HCT116 (cell line): Measurements from ENCODE around the gene DPP9. TPM values are rescaled to one million over a fixed set of nuclear protein-coding genes. Genes with fewer than 3 reads are reported as not detected.

ENCODE experiments used
- ATAC-seq: fragments of 200-7000 bp; cut with Tn5 transposase; 2 replicates; pipeline ENCODE4 v1.9.1; 2020; ENCODE audit warnings: mild to moderate bottlenecking, moderate library complexity
- BruUV-seq: library from RNA; stranded (reverse); fragments of 400-500 nt; replicated peaks from 2 replicates; lab custom pipeline; 2021; lab: Mats Ljungman, UMichigan
- CTCF ChIA-PET: fragments of 300-600 bp; sonication (Branson Sonifier 250); formaldehyde crosslinking; loops from one replicate; lab custom pipeline; 2021; ENCODE audit warnings: antibody characterized with exemption; lab: Charles Lee
- POLR2A ChIA-PET: fragments of 300-600, 350-600 bp; sonication (Branson Sonifier 250); formaldehyde crosslinking; loops from one replicate; lab custom pipeline; 2021; ENCODE audit warnings: antibody characterized with exemption; lab: Charles Lee
- RAD21 ChIA-PET, 2 experiments: fragments of 300-600 bp; sonication (Branson Sonifier 250); formaldehyde crosslinking; loops; one replicate each; lab custom pipeline; 2023; ENCODE audit warnings: low total read pairs in 2 of 2; ENCODE audit not compliant: uncharacterized antibody in 2 of 2, unreplicated experiment in 2 of 2, low non-redundant PET in 1 of 2; lab: Charles Lee
- DNase-seq: peaks from one replicate; pipeline ENCODE4 v3.0.0-alpha.2; 2010; ENCODE audit warnings: low read depth, low spot score
- H2AFZ ChIP-seq: fragments of 200-600 bp; shearing (Covaris generic), sonication (generic); 2 replicates; pipeline ENCODE4 v1.6.1; 2017; ENCODE audit warnings: low read depth, mixed run types, mixed read lengths, antibody characterized with exemption, low read length; ENCODE audit not compliant: poor library complexity, severe bottlenecking
- H3K27ac ChIP-seq: 2 replicates; pipeline ENCODE4 v1.5.1; 2012; ENCODE audit warnings: low read depth, low read length
- H3K27me3 ChIP-seq: fragments of 200-600 bp; sonication (generic); 2 replicates; pipeline ENCODE4 v1.6.1; 2016; ENCODE audit warnings: mixed run types, low read length, mixed read lengths; ENCODE audit not compliant: insufficient read depth
- H3K36me3 ChIP-seq, 2 experiments: fragments of 200-500 bp in 1 of 2; fragments of 200-600 bp in 1 of 2; sonication (Bioruptor generic) in 1 of 2; sonication (generic) in 1 of 2; 2 replicates each; pipeline versions ENCODE4 v1.5.1 to v1.6.1; 2014 to 2016; ENCODE audit warnings: low read length in 2 of 2, inconsistent platforms in 1 of 2, mixed read lengths in 1 of 2, mixed run types in 1 of 2; ENCODE audit not compliant: insufficient read depth in 2 of 2, control insufficient read depth in 1 of 2
- H3K4me1 ChIP-seq, 2 experiments: fragments of 200-600 bp in 1 of 2; sonication (generic) in 1 of 2; 2 replicates each; pipeline versions ENCODE4 v1.5.1 to v1.6.1; 2012 to 2017; ENCODE audit warnings: low read length in 2 of 2, inconsistent platforms in 1 of 2, mild to moderate bottlenecking in 1 of 2, mixed read lengths in 1 of 2, mixed run types in 1 of 2, moderate library complexity in 1 of 2; ENCODE audit not compliant: insufficient read depth in 2 of 2, control insufficient read depth in 1 of 2
- H3K4me2 ChIP-seq: fragments of 200-600 bp; sonication (generic); 2 replicates; pipeline ENCODE4 v1.6.1; 2017; ENCODE audit warnings: mixed run types, low read length, mixed read lengths
- H3K4me3 ChIP-seq, 2 experiments: fragments of 200-600 bp in 1 of 2; sonication (generic) in 1 of 2; replicated peaks in 1 of 2; 2 replicates each; pipeline ENCODE4 v1.5.1; 2011 to 2016; ENCODE audit warnings: low read length in 2 of 2, control low read depth in 1 of 2, low read depth in 1 of 2, mild to moderate bottlenecking in 1 of 2, mixed read lengths in 1 of 2, mixed run types in 1 of 2
- H3K79me2 ChIP-seq: fragments of 200-600 bp; sonication (generic); 2 replicates; pipeline ENCODE4 v1.6.1; 2017; ENCODE audit warnings: mild to moderate bottlenecking, mixed run types, low read length, moderate library complexity, mixed read lengths; ENCODE audit not compliant: insufficient read depth
- H3K9ac ChIP-seq: fragments of 200-600 bp; sonication (generic); 2 replicates; pipeline ENCODE4 v1.6.1; 2016; ENCODE audit warnings: low read length, mixed read lengths
- H3K9me2 ChIP-seq: fragments of 200-600 bp; sonication (generic), shearing (Covaris generic); 2 replicates; pipeline ENCODE4 v1.6.1; 2017; ENCODE audit warnings: mixed run types, mild to moderate bottlenecking, moderate library complexity; ENCODE audit not compliant: insufficient read depth
- H3K9me3 ChIP-seq, 2 experiments: fragments of 200-500 bp in 1 of 2; fragments of 200-600 bp in 1 of 2; sonication (Bioruptor generic) in 1 of 2; sonication (generic) in 1 of 2; 2 replicates each; pipeline ENCODE4 v1.6.1; 2014 to 2017; ENCODE audit warnings: low read length in 2 of 2, mixed read lengths in 2 of 2, inconsistent platforms in 1 of 2, low read depth in 1 of 2, mild to moderate bottlenecking in 1 of 2, mixed run types in 1 of 2, moderate library complexity in 1 of 2; ENCODE audit not compliant: control insufficient read depth in 1 of 2, insufficient read depth in 1 of 2
- H4K20me1 ChIP-seq: fragments of 200-600 bp; sonication (generic), shearing (Covaris generic); 2 replicates; pipeline ENCODE4 v1.6.1; 2017; ENCODE audit warnings: mixed run types, mild to moderate bottlenecking, moderate library complexity; ENCODE audit not compliant: insufficient read depth
- CBX3 ChIP-seq: IDR thresholded peaks from 2 replicates; pipeline ENCODE4 v1.6.1; 2012; ENCODE audit warnings: low read depth
- CEBPB ChIP-seq: IDR thresholded peaks from 2 replicates; pipeline ENCODE4 v1.6.1; 2012; ENCODE audit warnings: low read depth
- FOSL1 ChIP-seq: IDR thresholded peaks from 2 replicates; pipeline ENCODE4 v1.6.1; 2012; ENCODE audit warnings: low read depth
- JUND ChIP-seq: IDR thresholded peaks from 2 replicates; pipeline ENCODE4 v1.6.1; 2012
- POLR2AphosphoS5 ChIP-seq: IDR thresholded peaks from 2 replicates; pipeline ENCODE4 v1.6.1; 2011; ENCODE audit warnings: mild to moderate bottlenecking, low read depth, low read length, moderate library complexity
- RAD21 ChIP-seq: IDR thresholded peaks from 2 replicates; pipeline ENCODE4 v1.6.1; 2012; ENCODE audit warnings: low read depth, mild to moderate bottlenecking
- SP1 ChIP-seq: IDR thresholded peaks from 2 replicates; pipeline ENCODE4 v1.6.1; 2012; ENCODE audit warnings: low read depth
- SRF ChIP-seq: IDR thresholded peaks from 2 replicates; pipeline ENCODE4 v1.6.1; 2012; ENCODE audit warnings: low read depth
- TCF7L2 ChIP-seq: IDR thresholded peaks from 2 replicates; pipeline ENCODE4 v1.7.0; 2011; ENCODE audit warnings: borderline replicate concordance, inconsistent platforms; ENCODE audit not compliant: insufficient read depth, insufficient read length; ENCODE audit errors: extremely low read depth
- intact Hi-C: fragments of 100-400 bp; cut with micrococcal nuclease; formaldehyde crosslinking; loops from 2 replicates; pipeline ENCODE4 v1.10.0; 2022
- total RNA-seq: library from RNA; stranded (reverse); gene quantifications from one replicate; pipeline ENCODE4 v1.2.1, GENCODE V29; 2021; ENCODE audit not compliant: unreplicated experiment
- TF ChIP-seq, protein P1 (sequence below): IDR thresholded peaks from 2 replicates; pipeline ENCODE4 v1.6.1; 2012
- TF ChIP-seq, protein P2 (sequence below): IDR thresholded peaks from 2 replicates; pipeline ENCODE4 v1.6.1; 2012
- TF ChIP-seq, protein P3 (sequence below): IDR thresholded peaks from 2 replicates; pipeline ENCODE4 v1.6.1; 2012; ENCODE audit warnings: low read depth
- TF ChIP-seq, protein P4 (sequence below), 3 experiments: fragments of 200-600 bp in 1 of 3; sonication (generic) in 1 of 3; IDR thresholded peaks in 2 of 3; conservative IDR thresholded peaks in 1 of 3; 2 replicates each; pipeline ENCODE4 v1.5.1; 2012 to 2017; ENCODE audit warnings: low read depth in 2 of 3, low read length in 2 of 3, antibody characterized with exemption in 1 of 3, borderline replicate concordance in 1 of 3, control low read depth in 1 of 3, mild to moderate bottlenecking in 1 of 3, mixed read lengths in 1 of 3, mixed run types in 1 of 3, moderate library complexity in 1 of 3; ENCODE audit not compliant: insufficient read depth in 1 of 3

The DPP9 gene
- total RNA-seq, 1 experiment from 2014 or later = 67.6 TPM

DNA sequence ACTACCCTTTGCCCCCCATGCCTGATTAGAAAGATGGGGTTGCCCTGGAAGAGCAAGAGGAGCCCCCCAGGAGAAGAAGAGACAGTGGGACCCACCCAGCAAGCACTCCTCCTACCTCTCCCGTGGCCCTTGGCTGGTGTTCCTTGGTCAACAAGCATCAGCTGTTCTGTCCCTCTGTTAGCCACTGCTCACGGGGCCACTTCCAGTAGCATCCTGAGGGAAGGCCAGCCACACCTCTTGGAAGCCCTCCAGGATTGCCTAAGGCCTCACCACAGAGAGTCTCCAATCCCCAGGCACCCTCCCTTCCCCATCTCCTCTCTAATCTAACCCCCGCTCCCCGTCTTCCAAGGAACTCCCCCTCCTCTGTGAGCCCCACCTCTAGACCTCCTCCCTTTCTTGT lies 15.1 kb upstream of the DPP9 start:
- intact Hi-C loops = no loop called here
- no peak for DNase-seq
- POLR2A ChIA-PET = no interaction called here
- Histone ChIP-seq H3K36me3 (no peaks in the 10 kb centered on the region), H3K9me2 (no peaks in the 10 kb centered on the region), H3K4me3 (no peak overlapping the region), H3K27ac (no peak overlapping the region), H2AFZ (no peak overlapping the region), H3K4me1 (peaks cover 0 to 4% of the 10 kb centered on the region in 2 experiments; a peak in 1 of 4 replicates), H4K20me1 (no peaks in the 10 kb centered on the region), H3K4me2 (no peak overlapping the region), H3K79me2 (no peaks in the 10 kb centered on the region)
- CTCF ChIA-PET = interaction anchor here (1.9 kb wide), 1 partner anchor 52 kb away, joined by 8 read pairs; the partner anchor contains the start of gene FEM1A
- RAD21 ChIA-PET = interaction anchor here in 1 of 2 experiments (0.6 kb wide), 1 partner anchor 50 kb away, joined by 3 read pairs; no protein-coding TSS in a partner anchor
- TF ChIP-seq CBX3 (no peak), SP1 (no peak), RAD21 (no peak), CEBPB (no peak), POLR2AphosphoS5 (no peak), SRF (no peak), TCF7L2 (no peak)
- TF ChIP-seq, protein P1, sequence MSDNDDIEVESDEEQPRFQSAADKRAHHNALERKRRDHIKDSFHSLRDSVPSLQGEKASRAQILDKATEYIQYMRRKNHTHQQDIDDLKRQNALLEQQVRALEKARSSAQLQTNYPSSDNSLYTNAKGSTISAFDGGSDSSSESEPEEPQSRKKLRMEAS = no peak
- TF ChIP-seq, protein P2, sequence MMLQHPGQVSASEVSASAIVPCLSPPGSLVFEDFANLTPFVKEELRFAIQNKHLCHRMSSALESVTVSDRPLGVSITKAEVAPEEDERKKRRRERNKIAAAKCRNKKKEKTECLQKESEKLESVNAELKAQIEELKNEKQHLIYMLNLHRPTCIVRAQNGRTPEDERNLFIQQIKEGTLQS = no peak
- TF ChIP-seq, all 23 proteins: peak for 0
- no peak overlapping the region for H3K9ac ChIP-seq
- no peaks in the 10 kb centered on the region for H3K9me3 ChIP-seq
- ATAC-seq = no peak
- H3K27me3 ChIP-seq = no peaks in the 10 kb centered on the region
- no TSS peak for BruUV-seq

DNA sequence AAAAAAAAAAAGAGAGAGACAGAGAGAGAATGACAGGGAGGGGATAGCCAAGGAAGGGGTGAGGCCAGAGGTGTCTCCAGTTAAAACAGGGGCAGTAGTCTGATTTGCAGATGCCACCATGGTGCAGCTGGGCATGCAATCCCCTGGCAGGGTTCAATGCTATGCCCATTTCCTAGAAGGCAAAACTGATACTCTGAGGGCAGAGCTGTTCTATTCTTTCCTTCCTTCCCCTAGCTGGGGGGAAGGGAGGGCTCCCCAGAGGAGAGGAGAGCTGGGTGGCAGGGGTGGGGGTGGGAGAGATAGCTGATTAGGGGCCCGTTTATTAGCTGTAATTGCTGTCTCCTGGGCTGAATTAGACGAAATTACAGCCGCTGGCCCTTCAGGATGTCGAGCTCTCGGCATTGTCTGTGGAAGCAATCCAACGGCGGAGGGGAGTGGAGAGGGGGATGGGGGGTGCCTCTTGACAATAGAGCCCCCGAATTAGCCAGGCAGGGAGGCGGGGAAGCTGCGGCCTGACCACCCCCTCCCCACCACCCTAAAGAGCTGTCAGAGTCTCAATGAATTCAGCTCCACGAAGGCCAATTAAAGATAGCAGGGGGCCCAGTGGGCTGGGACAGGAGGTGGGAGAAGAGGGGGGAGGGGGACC lies 14.4 kb upstream of the DPP9 start:
- H3K9me2 ChIP-seq = no peaks in the 10 kb centered on the region
- no peaks in the 10 kb centered on the region for H3K36me3 ChIP-seq
- intact Hi-C loops = no loop called here
- no TSS peak for BruUV-seq
- no peaks in the 10 kb centered on the region for H3K27me3 ChIP-seq
- RAD21 ChIA-PET = interaction anchor here (0.6 to 0.7 kb wide), 2 partner anchors 51 to 53 kb away, joined by 3 read pairs; no protein-coding TSS in a partner anchor
- H3K9ac ChIP-seq = no peak overlapping the region
- no peak overlapping the region for H3K27ac ChIP-seq
- no peaks in the 10 kb centered on the region for H3K79me2 ChIP-seq
- H3K4me3 ChIP-seq = no peak overlapping the region
- H3K4me2 ChIP-seq = no peak overlapping the region
- peaks cover 0 to 4% of the 10 kb centered on the region in 2 experiments; a peak in 1 of 4 replicates for H3K4me1 ChIP-seq
- ATAC-seq = no peak
- no peaks in the 10 kb centered on the region for H3K9me3 ChIP-seq
- POLR2A ChIA-PET = interaction anchor here (0.6 kb wide), 1 partner anchor 58 kb away, joined by 4 read pairs; no protein-coding TSS in a partner anchor
- DNase-seq = no peak
- H4K20me1 ChIP-seq = no peaks in the 10 kb centered on the region
- CTCF ChIA-PET = interaction anchor here (1.9 kb wide), 1 partner anchor 53 kb away, joined by 8 read pairs; the partner anchor contains the start of gene FEM1A
- no peak overlapping the region for H2AFZ ChIP-seq
- TF ChIP-seq, protein P3, sequence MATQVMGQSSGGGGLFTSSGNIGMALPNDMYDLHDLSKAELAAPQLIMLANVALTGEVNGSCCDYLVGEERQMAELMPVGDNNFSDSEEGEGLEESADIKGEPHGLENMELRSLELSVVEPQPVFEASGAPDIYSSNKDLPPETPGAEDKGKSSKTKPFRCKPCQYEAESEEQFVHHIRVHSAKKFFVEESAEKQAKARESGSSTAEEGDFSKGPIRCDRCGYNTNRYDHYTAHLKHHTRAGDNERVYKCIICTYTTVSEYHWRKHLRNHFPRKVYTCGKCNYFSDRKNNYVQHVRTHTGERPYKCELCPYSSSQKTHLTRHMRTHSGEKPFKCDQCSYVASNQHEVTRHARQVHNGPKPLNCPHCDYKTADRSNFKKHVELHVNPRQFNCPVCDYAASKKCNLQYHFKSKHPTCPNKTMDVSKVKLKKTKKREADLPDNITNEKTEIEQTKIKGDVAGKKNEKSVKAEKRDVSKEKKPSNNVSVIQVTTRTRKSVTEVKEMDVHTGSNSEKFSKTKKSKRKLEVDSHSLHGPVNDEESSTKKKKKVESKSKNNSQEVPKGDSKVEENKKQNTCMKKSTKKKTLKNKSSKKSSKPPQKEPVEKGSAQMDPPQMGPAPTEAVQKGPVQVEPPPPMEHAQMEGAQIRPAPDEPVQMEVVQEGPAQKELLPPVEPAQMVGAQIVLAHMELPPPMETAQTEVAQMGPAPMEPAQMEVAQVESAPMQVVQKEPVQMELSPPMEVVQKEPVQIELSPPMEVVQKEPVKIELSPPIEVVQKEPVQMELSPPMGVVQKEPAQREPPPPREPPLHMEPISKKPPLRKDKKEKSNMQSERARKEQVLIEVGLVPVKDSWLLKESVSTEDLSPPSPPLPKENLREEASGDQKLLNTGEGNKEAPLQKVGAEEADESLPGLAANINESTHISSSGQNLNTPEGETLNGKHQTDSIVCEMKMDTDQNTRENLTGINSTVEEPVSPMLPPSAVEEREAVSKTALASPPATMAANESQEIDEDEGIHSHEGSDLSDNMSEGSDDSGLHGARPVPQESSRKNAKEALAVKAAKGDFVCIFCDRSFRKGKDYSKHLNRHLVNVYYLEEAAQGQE = no peak
- TF ChIP-seq SP1 (no peak), FOSL1 (no peak), CEBPB (no peak), JUND (no peak), RAD21 (no peak)
- TF ChIP-seq, protein P4, sequence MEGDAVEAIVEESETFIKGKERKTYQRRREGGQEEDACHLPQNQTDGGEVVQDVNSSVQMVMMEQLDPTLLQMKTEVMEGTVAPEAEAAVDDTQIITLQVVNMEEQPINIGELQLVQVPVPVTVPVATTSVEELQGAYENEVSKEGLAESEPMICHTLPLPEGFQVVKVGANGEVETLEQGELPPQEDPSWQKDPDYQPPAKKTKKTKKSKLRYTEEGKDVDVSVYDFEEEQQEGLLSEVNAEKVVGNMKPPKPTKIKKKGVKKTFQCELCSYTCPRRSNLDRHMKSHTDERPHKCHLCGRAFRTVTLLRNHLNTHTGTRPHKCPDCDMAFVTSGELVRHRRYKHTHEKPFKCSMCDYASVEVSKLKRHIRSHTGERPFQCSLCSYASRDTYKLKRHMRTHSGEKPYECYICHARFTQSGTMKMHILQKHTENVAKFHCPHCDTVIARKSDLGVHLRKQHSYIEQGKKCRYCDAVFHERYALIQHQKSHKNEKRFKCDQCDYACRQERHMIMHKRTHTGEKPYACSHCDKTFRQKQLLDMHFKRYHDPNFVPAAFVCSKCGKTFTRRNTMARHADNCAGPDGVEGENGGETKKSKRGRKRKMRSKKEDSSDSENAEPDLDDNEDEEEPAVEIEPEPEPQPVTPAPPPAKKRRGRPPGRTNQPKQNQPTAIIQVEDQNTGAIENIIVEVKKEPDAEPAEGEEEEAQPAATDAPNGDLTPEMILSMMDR (IDR thresholded peaks at IDR 0.05 in 2 of 3, conservative IDR thresholded peaks at IDR 0.05 in 1 of 3; ENCODE audit: borderline replicate concordance in 1 of 3, insufficient read depth in 1 of 3, low read depth in 2 of 3, low read length in 2 of 3) = no peak
